Iris pigment epithelial cell (primary cell): ENCODE measurements around the gene TLR9.
"Not testable (repeated sequence)": the region's sequence is repeated elsewhere in the genome, so short reads cannot be mapped to it uniquely, and the experiment has no call there.

Experiments
- DNase-seq: peaks from one replicate; pipeline ENCODE4 v3.0.0-alpha.2; 2011; ENCODE audit warnings: low read depth

TLR9 gene

DNA sequence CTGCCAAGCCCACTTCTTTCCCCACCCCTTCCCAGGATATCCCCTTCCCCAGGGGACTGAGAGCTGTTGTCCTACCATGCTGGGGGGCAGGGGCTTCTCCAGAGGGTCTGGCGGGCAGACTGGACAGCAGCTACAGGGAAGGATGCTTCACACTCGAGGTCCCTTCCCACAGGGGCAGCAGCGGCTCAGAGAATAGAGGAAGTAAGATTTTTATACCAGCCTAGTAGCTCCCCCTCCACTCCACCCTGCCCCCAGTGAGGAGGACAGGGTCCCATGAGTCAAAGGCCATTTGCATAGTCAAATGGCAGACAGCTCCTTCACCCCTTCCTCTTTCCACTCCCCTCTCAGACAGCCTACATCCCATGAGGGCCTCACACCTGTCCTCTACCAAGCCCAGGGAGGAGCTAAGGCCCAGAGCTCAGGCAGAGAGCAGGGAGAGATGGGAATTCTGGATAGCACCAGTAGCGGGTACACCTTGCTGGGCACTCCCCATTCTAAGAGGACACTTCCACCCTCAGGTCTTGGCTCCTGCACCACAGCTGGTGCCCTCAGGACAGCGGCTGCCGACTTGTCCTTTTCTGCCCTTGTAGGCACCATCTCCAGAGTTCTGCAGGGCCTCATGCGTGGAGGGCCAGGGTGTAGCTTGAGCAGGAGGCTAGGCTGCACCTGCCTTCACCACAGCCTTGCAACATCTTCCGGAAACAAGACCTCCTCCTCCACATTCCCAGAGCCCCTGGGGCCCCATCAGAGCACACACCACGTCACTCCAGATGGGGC lies at the start of gene TLR9:
TLR9 (minus strand) TSS at position 194 of the 777 bp plus-strand sequence; CDS start at position 78, 116 bp downstream.
- no peak for DNase-seq

DNA sequence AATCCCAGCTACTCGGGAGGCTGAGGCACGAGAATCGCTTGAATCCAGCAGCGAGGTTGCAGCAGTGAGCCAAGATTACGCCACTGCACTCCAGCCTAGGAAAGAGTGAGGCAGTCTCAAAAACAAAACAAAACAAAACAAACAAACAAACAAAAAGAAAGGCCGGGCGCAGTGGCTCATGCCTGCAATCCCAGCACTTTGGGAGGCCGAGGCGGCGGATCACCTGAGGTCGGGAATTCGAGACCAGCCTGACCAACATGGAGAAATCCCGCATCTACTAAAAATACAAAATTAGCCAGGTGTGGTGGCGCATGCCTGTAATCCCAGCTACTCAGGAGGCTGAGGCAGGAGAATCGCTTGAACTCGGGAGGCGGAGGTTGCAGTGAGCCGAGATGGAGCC lies 49.3 kb upstream of the TLR9 start:
- DNase-seq = not testable (repeated sequence)

GRCh38 chr3:52272831-52273230 lies 47.4 kb upstream of the TLR9 start:
- DNase-seq = no peak

DNA sequence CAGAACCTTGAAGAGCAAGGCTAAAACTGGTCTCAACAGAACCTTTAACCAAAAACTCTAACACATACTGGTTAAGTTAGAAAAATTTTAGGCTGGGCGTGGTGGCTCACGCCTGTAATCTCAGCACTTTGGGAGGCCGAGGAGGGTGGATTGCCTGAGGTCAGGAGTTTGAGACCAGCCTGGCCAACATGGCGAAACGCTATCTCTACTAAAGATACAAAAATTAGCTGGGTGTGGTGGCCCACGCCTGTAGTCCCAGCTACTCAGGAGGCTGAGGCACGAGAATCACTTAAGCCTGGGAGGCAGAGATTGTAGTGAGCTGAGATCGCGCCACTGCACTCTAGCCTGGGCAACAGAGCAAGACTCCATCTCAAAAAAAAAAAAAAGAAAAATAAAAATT lies 46.7 kb upstream of the TLR9 start:
- DNase-seq = not testable (repeated sequence)

DNA sequence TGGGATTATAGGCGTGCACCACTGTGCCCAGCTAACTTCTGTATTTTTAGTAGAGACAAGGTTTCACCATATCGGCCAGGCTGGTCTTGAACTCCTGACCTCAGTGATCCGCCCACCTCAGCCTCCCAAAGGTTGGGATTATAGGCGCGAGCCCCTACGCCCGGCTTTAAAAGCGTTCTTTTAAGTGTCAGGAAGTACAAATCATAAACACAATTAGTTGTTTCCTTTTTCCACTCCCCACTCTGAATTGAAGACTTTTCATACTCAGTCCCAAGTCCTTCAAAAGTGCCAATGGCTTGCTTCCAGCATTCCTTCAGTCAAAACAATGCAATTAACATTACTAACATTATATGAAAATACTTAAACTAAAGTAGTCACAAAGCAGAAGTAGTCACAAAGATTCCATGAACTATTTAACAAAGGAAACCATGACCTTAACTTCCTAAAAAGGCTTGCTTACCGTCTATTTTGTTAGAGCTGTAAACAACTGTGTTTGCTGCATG lies 44.9 kb upstream of the TLR9 start:
- DNase-seq = no peak

DNA sequence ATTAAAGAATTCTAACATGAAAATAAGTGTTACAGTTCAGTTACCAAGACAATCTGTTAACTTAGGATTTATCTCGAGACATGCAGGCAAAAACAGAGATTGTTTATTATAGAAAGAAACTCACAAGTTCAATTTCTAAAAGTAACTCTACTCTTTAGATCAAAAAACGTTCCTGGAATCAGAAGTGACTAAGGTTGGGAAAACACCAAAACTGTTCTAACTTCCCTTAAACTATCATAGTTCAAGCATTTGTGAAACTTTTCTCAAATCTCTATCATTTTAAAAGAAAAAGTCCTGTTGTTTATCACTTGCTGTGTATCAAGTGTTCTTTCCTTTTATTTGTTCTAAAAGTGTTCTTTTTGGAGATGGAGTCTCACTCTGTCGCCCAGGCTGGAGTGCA lies 44.3 kb upstream of the TLR9 start:
- DNase-seq = no peak

DNA sequence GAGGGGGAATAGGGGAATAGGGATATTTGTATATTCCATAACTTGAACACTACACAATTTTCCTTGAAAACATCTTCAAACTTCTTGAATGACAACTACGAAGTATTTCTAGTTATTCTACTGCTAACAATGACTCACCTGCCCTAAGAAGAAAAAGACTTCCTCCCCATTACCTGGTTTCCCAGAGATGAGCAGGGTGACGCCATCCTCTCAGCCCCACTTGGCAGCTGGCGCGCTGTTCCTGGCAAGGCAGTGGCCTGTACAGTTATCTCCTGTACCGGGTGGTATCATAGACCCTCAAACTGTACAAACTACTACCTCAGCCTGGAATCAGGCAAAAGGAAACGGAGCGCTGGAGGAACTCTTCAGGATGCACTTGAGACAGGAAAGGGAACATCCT lies 42.6 kb upstream of the TLR9 start:
- DNase-seq = no peak

- no peak for DNase-seq
Observed at GRCh38 chr3:52265387-52265786, 39.9 kb upstream of the TLR9 start.

GRCh38 chr3:52262447-52262846 lies 37.0 kb upstream of the TLR9 start:
- DNase-seq = no peak

DNA sequence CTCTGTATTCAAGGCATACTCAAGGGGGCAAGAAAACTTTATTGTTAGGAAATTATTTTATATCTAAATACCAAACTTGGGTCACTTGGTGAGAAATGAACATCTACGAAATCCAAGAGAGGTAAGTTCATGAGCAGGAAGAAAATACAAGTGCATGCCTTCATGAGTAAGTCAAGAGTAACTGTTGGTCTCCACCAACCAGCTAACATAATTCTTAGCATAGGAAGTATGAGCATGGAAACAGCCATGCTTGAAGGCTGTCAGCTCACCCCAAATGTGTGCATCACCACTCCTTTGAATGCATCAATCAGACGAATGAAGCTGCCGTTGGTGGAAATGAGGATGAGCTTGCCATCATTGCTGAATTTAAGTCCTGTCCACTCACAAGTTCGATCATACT lies 34.0 kb upstream of the TLR9 start:
- no peak for DNase-seq

DNA sequence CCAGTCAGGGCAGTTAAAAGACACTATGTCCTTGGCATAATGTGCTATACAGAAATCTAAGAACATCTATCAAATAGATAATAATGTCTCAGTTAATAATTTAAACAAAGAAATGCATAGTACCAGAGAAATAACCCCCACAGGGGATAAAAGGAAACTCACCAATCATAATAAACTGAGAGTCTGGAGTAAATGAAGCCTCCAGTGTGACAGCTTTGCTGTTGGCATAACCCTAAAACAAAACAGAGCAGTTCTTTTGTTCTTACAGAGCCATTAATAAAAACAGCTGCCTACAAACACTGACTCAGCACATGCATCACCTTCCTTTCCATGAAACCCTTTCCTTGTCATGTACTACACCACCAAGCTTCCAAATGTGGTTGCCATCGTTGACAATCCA lies 33.6 kb upstream of the TLR9 start:
- DNase-seq = no peak

- DNase-seq = no peak
Observed at GRCh38 chr3:52257911-52258310, 32.5 kb upstream of the TLR9 start.

DNA sequence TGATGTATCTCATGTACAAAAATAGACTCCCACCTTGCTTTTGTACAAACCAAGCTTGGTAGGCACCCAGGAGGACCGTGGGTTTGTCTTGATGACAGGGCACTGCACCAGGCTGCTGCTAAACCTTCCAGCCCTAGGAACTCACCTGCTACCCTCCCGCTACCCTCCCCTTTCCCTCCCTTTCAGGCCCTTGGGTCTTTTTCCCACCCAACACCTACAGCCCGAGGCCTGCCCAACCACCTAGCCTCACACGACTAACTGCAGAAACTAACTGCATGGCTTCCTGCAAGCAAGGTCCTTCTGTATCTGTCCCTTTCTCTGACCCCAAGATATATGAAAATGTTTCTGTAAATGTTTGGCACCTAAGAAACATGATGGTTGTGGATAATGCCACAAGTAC lies 31.2 kb upstream of the TLR9 start:
- DNase-seq = no peak

DNA sequence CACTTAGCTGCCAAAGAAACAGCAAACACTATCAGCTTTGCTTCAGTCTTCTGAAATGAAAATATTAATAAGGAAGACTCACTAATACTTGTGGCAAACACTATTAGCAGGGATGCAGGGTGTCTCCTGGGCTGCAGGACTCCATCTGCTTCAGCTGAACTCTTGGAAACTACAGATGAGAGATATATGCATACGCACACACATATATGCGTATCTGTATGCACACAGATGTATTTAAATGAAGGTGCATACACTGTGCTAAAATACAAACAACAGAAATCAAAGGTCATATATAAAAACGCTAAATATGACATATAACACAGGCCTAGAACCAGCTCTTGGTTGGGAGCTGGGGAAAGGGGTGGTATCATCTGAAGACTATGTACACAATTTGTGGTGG lies 30.7 kb upstream of the TLR9 start:
- DNase-seq = no peak

DNA sequence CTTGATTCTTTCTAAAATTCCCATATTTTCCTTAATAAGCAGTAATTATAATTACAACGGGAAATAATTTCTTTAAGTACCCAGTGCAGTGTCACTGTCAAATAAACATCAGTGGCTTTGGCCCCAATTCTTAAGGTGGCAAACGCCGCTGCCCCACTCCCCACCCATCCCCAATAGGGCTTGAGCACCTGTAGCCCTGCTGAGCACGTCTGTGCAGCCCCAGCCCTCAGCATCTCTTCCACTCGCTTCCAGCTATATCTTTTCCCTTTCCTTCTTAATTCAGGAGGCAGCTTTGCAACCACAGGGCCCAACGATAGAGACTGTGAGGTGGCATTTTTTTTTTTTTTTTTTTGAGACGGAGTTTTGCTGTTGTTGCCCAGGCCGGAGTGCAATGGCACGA lies 29.2 kb upstream of the TLR9 start:
- no peak for DNase-seq

DNA sequence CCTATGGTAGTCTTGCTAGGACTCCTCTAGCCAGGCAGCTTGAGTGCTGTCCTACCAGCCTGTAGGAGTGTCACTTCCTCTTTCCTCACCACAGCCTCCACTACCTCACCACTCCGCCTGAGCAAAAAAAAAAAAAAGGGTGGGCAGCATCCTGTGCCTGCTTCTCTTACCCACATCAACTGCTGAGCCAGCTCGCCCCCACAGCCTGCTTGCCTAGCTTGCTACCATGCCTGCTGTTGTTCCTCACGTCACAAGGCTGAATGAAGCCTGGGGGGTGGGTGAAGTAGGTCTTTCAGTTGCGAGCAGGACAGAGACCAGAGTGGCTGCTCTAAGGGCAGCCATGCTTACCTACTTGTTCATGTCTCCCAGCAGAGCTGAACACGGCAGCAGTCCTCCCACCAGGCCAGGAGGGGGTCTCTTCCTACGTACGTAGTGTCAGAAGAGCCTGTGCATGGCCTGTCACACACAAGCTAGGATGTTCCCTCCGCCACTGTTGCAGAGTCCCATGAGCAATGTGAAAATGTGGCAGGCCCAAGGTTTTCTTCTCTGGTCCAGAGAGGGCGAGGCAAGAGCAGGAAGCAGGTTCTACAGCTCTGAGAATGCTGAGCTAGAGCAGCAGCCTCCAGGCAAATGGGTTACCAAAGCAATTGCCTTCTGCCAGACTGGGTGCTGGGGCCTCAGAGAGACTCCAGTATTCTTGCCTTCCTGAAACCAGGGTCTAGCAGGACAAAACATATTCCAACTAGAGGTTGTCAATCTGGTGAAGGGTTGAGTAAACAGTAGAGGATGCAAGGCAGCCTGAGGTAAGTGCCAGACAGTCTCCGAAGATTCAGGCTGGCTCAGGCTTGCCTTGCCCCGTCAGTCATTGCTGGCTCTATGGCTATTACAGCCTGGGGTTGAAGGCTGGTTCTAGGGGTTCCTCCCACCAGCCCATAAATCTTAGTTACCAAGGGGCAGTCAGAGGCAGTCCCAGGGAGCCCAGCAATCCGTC lies 28.2 kb upstream of the TLR9 start:
- no peak for DNase-seq

DNA sequence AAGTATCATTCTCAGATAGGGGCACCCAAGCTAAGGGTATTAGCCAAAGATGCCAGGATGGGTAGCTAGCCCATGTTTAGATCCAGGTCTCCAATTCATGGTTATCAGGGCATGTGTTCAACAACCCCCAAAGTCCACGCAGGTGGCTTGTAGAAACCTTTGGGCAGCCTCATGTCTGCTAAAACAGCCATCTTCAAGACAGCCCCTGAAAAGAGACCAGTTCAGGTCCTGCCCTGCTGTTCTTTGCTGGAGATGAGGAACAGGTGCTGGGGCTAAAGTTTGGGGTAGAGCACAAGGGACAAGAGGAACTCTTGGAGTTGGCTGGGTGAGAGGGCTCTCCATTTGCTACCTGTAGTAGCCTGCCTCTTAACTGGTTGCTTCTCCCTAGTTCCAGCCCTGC lies 24.7 kb upstream of the TLR9 start:
- DNase-seq = no peak

GRCh38 chr3:52249683-52250082 lies 24.2 kb upstream of the TLR9 start:
- DNase-seq = no peak

- no peak for DNase-seq
Observed at GRCh38 chr3:52248816-52249547, 23.5 kb upstream of the TLR9 start.

DNA sequence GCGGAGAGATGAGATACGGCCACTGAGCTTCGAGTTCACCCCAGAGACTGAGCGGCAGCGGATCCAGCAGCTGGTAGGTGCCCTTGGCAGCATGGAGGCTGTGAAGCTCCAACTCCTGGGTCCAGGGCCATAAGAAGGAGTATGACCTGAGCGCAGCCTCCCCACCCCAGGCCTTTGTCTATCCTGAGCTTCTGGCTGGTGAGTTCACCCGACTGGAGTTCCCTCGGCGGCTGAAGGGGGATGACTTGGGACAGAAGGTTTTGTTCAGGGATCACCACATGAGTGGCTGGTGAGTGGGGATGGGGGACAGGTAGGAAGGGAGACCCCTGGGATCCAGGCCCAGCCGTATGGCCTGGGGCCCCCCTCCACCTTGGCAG lies 22.7 kb upstream of the TLR9 start:
- no peak for DNase-seq

DNA sequence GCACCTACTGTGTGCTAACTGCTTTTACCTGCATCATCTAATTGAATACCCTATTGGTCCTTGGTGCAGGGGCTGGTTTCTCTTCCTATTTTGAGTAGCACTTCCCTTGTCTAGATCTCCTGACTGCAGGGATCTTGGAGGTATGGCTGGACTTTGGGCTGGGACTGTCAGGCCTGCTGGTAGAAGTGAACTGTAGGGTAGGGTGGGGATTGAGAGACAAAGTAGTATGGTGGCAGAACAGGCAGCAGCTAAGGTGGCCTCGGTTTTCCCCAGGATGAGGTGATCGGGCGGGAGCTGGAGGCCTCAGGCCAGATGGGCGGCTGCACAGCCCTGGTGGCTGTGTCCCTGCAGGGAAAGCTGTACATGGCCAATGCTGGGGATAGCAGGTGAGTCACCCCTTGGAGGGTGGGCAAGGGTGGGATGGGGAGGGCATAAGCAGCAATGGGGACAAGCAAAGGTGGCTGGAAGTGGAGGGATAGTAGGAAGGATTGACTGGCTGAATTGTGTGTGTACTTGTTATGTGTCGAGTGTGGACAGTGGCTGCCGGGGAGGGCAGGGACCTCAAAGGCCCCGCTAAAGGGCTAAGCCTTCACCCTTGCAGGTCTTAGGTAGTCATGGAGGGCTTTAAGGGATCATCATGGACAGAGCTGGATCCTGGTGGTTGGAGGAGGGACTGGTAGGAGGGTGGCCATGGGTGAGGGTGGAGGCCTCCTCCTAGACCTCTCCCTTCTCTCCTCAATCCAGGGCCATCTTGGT lies 22.1 kb upstream of the TLR9 start:
- no peak for DNase-seq
